Lower leg skin (tissue), 3 donors: ENCODE measurements around the gene CCDC142.

Experiments
- POLR2A ChIP-seq, 2 donors: fragments of 450-650 bp; IDR thresholded peaks; one replicate each; pipeline ENCODE4 v1.6.1; 2016 to 2017; ENCODE audit warnings: antibody characterized with exemption in 2 of 2, mild to moderate bottlenecking in 1 of 2, moderate library complexity in 1 of 2
- TF ChIP-seq, protein P1 (sequence below), 3 donors: fragments of 450-650 bp; IDR thresholded peaks; one replicate each; pipeline ENCODE4 v1.5.1; 2016; ENCODE audit warnings: antibody characterized with exemption in 3 of 3, mild to moderate bottlenecking in 3 of 3, moderate library complexity in 2 of 3

DNA sequence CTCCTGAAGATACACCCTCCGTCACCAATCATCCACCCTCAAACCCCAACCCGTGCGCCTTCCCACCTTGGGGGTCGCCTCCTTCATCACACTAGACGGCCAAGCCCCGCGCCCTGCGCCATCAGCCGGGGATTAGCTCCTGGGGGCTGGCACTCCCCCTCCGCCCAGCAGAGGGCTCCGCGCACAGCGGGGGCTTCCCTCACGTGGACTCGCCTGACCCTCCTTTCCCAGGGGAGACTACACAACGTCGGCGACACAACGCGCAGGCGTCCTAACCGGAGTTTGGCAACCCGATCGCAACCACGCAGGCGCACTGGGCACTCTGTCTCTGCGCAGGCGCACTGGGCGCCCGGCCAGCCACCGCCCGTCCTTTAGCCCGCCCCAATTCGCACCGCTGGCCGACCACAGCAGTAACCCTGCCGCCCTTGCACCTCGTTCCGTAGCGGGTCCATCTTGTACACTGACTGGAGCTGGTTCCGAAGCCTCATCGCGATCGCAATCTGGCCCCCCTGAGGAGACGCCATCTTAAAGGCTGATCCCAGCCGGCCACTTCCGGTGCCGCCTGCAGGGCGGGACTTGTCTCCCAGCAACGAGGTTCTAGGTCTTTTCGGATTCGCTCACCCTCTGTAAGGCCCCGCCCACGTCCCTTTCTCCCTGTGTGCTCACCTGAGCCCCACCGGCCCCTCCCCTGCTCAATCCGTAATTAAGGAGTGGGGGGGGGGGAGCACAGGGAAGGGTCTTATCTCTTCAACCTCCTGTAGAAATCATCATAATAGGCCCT lies 24.5 kb upstream of the CCDC142 start, which contains the start of gene PCGF1:
- TF ChIP-seq, protein P1, sequence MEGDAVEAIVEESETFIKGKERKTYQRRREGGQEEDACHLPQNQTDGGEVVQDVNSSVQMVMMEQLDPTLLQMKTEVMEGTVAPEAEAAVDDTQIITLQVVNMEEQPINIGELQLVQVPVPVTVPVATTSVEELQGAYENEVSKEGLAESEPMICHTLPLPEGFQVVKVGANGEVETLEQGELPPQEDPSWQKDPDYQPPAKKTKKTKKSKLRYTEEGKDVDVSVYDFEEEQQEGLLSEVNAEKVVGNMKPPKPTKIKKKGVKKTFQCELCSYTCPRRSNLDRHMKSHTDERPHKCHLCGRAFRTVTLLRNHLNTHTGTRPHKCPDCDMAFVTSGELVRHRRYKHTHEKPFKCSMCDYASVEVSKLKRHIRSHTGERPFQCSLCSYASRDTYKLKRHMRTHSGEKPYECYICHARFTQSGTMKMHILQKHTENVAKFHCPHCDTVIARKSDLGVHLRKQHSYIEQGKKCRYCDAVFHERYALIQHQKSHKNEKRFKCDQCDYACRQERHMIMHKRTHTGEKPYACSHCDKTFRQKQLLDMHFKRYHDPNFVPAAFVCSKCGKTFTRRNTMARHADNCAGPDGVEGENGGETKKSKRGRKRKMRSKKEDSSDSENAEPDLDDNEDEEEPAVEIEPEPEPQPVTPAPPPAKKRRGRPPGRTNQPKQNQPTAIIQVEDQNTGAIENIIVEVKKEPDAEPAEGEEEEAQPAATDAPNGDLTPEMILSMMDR (IDR thresholded peaks at IDR 0.05): peak in 1 of 3 donors; percentile 27
- no peak for TF ChIP-seq POLR2A (IDR thresholded peaks at IDR 0.05)
